ENCODE data around the gene PLPPR2.

PLPPR2 gene, protein sequence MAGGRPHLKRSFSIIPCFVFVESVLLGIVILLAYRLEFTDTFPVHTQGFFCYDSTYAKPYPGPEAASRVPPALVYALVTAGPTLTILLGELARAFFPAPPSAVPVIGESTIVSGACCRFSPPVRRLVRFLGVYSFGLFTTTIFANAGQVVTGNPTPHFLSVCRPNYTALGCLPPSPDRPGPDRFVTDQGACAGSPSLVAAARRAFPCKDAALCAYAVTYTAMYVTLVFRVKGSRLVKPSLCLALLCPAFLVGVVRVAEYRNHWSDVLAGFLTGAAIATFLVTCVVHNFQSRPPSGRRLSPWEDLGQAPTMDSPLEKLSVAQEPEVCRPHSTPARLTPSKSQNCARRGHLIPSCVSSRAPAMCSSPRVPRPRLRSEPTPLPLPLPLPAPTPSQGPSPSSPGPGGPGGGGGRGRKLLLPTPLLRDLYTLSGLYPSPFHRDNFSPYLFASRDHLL

DNA sequence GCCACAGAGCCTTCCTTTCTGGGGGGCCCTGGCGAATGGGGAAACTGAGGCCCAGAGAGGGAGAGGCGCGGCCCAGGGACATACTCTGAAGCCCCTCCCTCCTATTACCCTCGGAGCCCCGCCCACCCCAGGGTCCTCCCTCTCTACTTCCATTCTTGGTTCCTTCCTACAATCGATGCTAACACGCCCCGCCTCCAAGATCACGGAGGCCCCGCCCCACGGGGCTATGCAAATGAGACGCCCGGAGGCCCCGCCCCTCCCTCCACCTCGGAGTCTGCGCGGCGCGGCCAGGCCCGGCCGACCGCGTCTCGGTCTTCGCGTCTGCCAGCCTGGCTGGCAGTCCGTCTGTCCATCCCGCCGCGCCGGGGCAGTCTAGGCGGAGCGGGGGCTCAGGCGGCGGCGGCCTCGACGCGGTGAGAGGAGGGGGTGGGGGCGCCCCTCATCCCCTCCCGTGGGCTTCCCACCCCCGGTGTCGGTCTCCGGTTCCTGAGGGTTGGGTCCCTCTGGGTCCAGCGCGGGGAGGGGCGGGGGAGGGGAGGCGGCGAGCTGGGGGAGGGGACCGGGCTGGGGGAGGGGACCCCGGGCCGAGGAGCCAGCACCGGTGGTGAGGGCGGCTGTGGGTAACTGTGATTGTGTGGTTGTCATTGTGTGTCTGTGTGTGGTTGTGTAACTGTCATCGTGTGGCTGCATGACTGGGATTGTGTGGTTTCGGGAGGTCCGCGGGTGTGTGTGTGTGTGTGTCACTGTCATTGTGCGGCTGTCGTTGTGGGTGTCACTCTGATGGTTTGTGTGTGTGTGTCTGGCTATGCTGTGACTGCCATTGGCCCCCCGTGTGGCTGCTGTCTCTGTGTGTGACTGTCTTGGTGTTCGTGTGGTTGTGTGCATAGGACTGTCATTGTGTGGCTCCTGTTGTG, at the start of gene PLPPR2:
TSS of gene PLPPR2 (plus strand) at position 273 of the 914 bp plus-strand sequence. CDS start 2,242 bp downstream, outside the sequence.
- TF ChIP-seq, protein P1, sequence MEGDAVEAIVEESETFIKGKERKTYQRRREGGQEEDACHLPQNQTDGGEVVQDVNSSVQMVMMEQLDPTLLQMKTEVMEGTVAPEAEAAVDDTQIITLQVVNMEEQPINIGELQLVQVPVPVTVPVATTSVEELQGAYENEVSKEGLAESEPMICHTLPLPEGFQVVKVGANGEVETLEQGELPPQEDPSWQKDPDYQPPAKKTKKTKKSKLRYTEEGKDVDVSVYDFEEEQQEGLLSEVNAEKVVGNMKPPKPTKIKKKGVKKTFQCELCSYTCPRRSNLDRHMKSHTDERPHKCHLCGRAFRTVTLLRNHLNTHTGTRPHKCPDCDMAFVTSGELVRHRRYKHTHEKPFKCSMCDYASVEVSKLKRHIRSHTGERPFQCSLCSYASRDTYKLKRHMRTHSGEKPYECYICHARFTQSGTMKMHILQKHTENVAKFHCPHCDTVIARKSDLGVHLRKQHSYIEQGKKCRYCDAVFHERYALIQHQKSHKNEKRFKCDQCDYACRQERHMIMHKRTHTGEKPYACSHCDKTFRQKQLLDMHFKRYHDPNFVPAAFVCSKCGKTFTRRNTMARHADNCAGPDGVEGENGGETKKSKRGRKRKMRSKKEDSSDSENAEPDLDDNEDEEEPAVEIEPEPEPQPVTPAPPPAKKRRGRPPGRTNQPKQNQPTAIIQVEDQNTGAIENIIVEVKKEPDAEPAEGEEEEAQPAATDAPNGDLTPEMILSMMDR (IDR thresholded peaks at IDR 0.05) = no peak

DNA sequence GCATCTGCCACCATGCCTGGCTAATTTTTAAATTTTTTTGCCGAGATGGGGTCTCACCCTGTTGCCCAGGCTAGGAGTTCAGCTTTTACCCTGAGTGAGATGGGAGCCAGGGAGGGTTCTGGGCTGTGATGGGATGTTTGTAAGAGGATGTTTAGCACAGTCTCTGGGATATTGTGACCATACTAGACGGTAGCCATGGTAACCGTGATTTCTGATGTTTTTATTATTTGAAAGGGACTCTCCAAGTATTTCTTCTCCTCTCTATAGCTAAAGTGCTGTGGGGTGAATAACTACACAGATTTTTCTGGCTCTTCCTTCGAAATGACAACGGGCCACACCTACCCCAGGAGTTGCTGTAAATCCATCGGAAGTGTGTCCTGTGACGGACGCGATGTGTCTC, 48.9 kb upstream of the PLPPR2 start:
- TF ChIP-seq, protein P1 (IDR thresholded peaks at IDR 0.05) = no peak

DNA sequence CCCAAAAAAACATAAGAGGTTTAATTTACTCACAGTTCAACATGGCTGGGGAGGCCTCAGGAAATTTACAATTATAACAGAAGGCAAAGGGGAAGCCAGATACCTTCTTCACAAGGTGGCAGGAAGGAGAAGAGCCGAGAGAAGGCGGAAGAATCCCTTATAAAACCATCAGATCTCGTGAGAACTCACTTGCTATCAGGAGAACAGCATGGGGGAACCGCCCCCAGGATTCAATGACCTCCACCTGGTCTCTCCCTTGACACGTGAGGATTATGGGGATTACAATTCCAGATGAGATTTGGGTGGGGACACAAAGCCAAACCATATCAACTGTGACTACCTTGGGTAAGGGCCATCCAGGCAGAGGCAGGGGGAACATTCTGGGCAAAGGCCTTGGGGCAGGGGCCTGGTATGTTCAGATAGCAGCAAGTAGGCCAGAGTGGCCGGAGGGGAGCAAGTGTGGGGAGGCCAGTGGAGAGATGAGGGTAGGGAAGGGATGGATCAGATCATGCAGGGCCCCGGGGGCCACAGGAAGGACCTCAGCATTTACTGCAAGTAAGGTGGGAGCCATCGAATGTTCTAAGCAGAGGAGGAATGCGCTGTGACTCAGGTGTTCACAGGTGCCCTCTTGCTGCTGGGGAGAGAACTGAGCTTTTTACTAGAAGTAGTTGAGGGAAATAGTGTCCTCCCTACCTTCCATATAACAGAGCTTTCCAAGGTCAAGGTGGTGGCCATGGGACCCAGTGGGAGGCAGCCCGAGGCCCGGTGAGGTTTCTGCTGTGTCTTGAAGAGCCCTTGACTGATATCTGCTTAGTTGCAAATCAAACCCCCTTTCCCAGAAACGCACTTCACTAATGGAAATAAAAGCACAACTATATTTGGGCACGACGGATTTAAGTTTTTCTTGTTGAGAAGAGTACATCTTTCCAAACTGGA, 33.8 kb upstream of the PLPPR2 start:
- TF ChIP-seq, protein P1 (IDR thresholded peaks at IDR 0.05) = no peak

DNA sequence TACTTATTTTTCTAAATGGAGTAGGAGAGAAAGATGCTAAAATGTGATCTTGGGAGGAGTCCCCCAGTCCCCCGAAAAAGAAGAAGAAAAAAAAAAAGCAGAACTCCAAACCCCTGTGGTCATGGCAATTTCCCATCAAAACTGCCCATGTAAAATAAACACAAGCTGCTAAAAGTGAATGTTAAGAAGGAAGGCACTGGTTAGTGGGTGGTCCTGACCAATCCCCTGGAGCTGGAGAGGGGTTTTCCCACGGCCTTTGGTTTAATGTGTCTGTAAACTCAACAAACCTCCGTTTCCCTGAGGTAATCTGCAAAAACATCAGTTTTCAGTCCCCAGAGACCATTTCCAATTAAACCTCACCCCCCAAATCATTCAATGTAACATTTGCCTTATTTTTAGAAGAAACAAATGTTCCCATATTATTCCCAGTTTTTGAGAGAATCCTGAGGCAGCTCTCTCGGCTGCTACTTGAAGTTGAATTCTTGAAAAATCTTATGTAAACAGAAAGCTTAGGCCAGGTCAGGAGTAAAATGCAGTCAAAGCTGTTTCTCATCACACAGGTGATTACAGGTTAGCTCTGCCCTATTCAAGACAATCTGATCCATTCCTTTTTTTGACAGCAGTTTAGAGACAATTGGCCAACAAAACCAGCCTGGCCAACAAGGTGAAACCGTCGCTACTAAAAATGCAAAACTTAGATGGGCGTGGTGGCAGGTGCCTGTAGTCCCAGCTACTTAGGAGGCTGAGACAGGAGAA, 32.8 kb upstream of the PLPPR2 start:
- TF ChIP-seq, protein P1 (IDR thresholded peaks at IDR 0.05) = no peak

DNA sequence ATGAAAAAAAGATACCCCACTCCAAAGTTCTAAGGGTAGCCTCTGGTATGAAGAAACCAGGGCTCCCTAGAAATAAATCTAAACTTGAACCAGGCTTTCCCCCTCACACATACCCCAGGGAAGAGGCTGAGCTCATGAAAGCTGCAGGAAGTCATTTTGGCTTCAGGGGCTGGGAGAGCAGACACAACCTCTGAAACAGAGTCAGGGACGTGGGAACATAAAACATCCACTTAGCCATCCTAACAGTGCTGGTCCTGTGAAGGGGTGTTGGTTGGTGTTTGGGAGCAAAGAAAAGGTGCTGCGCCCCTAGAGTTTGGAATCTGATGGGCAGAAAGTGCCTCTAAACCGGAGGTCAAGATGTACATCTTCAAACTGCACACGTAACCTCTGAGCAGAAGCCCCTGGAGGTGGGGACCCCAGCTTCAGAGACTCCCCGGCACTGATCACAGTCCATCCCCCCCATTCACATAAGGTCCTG, 31.6 kb upstream of the PLPPR2 start:
- TF ChIP-seq, protein P1 (IDR thresholded peaks at IDR 0.05) = no peak

DNA sequence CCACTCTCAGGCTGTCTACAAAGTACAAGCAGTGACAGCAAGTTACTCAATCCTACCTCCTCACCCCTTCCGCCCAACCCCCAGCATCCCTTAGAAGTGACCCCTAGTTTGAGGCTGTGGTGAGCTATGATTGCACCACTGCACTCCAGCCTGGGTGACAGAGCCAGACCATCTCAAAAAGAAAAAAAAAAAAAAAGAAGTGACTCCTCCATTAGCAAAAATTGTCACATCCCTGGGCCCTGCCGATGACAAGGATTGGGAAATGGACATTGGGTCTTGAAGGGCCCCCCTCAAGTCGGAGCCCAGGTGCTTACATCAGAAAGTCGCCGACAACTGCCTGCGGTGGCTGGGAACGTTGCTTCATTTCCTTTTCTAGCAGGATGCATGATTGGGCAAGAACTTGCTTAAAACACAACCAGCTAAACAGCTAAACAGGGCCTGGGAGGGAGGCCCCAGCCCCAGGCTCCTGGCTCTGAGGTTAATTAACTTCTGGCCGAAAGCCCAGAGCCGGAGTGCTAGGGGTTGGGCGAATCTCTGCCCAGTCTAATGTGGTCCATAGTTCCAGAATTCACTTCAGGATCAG, 31.1 kb upstream of the PLPPR2 start:
- TF ChIP-seq, protein P1 (IDR thresholded peaks at IDR 0.05) = no peak
